ENCODE measurements around the gene TCP11L2. TPM values are rescaled to one million over a fixed set of nuclear protein-coding genes. Genes with fewer than 3 reads are reported as not detected.
A peak's percentile ranks its signal among the peaks of the same experiment; 100 is the strongest.

The TCP11L2 gene
- total and polyA plus RNA-seq, 9 of the 15 experiments (the other 6 are each of a cell fraction or from before 2014, with no cell fraction given) = 0.39 to 4.5 (median 1.3) TPM

GRCh38 chr12:106297681-106298080, 4.9 kb upstream of the TCP11L2 start (continued):
- no peak for TF ChIP-seq ZBTB33 (CRISPR knock-in tag; IDR thresholded peaks at IDR 0.05)
- TF ChIP-seq STAT5A (IDR thresholded peaks at IDR 0.05; ENCODE audit: borderline replicate concordance, low read length) = no peak
- no peak for TF ChIP-seq MITF (IDR thresholded peaks at IDR 0.05)
- TF ChIP-seq OTX1 (CRISPR knock-in tag; IDR thresholded peaks at IDR 0.05) = no peak
- TF ChIP-seq NELFE (IDR thresholded peaks at IDR 0.05; ENCODE audit: insufficient read depth, insufficient read length) = no peak

- ChIA-PET POLR2A (interaction anchor here (0.6 kb wide), 1 partner anchor 1216 kb away, joined by 3 read pairs; no protein-coding TSS in a partner anchor), CTCF (ENCODE audit: low intra/inter-chr PET ratio) (no interaction called here)
- H3K27ac ChIP-seq (ENCODE audit: extremely low read depth, low read depth, low read length) = no peak overlapping the region
- no peaks in the 10 kb centered on the region for H4K20me1 ChIP-seq (replicated peaks; ENCODE audit: control insufficient read depth, insufficient read depth, low read length)
- WGBS (ENCODE audit: insufficient coverage, low coverage, missing lambda C conversion rate) = 47% methylated on average over 4 of the region's 4 CpGs
- no peak for FAIRE-seq
- intact Hi-C loops (cut with micrococcal nuclease) (no loop called here), in situ Hi-C loops (cut with MboI) (no loop called here)
- TF ChIP-seq TAL1 (IDR thresholded peaks at IDR 0.05) (peak; percentile 42; the same call in 1 of the 2 replicates), ARID2 (IDR thresholded peaks at IDR 0.05) (no peak), EP300 (IDR thresholded peaks at IDR 0.05; ENCODE audit: low read length) (no peak), CBFA2T3 (IDR thresholded peaks at IDR 0.05) (peak; percentile 65), CBFA2T2 (conservative IDR thresholded peaks at IDR 0.05) (peak; percentile 35; the same call in 1 of the 2 replicates), SMARCA4 (IDR thresholded peaks at IDR 0.05) (peak; percentile 17; the same call in 1 of the 2 replicates), ARID1B (IDR thresholded peaks at IDR 0.05) (peak; percentile 39; the same call in 1 of the 2 replicates), STAG1 (CRISPR knock-in tag; IDR thresholded peaks at IDR 0.05; ENCODE audit: borderline replicate concordance) (no peak), TEAD4 (IDR thresholded peaks at IDR 0.05; ENCODE audit: low read length) (peak; percentile 68), TEAD4 (CRISPR knock-in tag; IDR thresholded peaks at IDR 0.05; ENCODE audit: borderline replicate concordance) (no peak), PKNOX1 (IDR thresholded peaks at IDR 0.05) (peak; percentile 68), TCF3 (CRISPR knock-in tag; IDR thresholded peaks at IDR 0.05) (peak; percentile 44; the same call in 1 of the 2 replicates), GABPB2 (CRISPR knock-in tag; conservative IDR thresholded peaks at IDR 0.05) (no peak)
- peaks cover 19 to 31% of the 10 kb centered on the region in 2 experiments; a peak in 4 of 5 replicates for H3K4me1 ChIP-seq (replicated peaks in 1 of 2; ENCODE audit: control insufficient read depth in 2 of 2, insufficient read depth in 2 of 2, low read length in 2 of 2)
- DNase-seq (ENCODE audit: extremely low read depth in 1 of 4, low spot score in 3 of 4) = no peak
- no peak overlapping the region for H3K4me2 ChIP-seq (ENCODE audit: insufficient read depth, low read length)
- ATAC-seq = no peak
- no TSS peak for BruUV-seq (replicated peaks)
- H3K9me1 ChIP-seq (ENCODE audit: control insufficient read depth, insufficient read depth, low read length) = no peaks in the 10 kb centered on the region
- no peak overlapping the region for H2AFZ ChIP-seq (ENCODE audit: low read depth, low read length)
- H3K27me3 ChIP-seq (ENCODE audit: control insufficient read depth in 2 of 2, insufficient read depth in 2 of 2, low read length in 2 of 2) = no peaks in the 10 kb centered on the region
- no peaks in the 10 kb centered on the region for H3K79me2 ChIP-seq (ENCODE audit: control insufficient read depth, insufficient read depth, low read length)
- H3K9ac ChIP-seq (ENCODE audit: insufficient read depth in 1 of 2, low read depth in 2 of 2, low read length in 2 of 2) = no peak overlapping the region
- H3K36me3 ChIP-seq (ENCODE audit: control insufficient read depth, insufficient read depth, low read length) = no peaks in the 10 kb centered on the region
- no peak overlapping the region for H3K4me3 ChIP-seq
- no peaks in the 10 kb centered on the region for H3K9me3 ChIP-seq (replicated peaks; ENCODE audit: control insufficient read depth, insufficient read depth, low read depth, low read length)
Observed at GRCh38 chr12:106299202-106299774, 3.2 kb upstream of the TCP11L2 start.
